ENCODE data around the gene F3.
A peak's percentile ranks its signal among the peaks of the same experiment; 100 is the strongest.

The F3 gene

DNA sequence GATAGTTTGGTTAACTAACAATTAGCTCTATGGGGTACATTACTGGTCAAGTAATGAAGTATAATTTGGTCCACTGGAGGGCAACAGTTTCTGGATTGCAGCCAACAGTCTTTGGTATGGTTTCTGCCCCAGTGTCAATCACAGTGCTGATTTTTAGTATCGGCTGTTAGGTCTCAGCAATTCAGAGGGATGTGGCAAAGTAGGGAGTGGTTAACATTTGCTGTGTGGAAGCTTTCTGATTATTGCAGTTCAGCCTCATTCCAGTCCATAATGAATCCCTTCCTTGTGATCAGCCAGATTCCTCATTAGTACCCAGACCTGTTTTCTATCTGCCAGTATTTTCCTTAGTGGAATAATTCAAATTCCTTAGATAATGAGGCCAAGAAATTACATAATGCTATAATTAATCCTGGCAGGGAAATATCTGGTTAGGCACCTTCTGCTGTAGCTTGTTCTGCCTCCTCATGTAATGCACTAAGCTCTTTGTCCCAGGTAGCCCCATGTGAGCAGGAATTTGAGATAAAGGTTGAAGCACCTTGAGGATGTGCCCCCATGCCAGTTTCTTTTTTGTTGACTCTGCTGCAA, 14.0 kb downstream of the F3 start:
- DNase-seq = peak in 1 of 2 experiments; percentile 41

DNA sequence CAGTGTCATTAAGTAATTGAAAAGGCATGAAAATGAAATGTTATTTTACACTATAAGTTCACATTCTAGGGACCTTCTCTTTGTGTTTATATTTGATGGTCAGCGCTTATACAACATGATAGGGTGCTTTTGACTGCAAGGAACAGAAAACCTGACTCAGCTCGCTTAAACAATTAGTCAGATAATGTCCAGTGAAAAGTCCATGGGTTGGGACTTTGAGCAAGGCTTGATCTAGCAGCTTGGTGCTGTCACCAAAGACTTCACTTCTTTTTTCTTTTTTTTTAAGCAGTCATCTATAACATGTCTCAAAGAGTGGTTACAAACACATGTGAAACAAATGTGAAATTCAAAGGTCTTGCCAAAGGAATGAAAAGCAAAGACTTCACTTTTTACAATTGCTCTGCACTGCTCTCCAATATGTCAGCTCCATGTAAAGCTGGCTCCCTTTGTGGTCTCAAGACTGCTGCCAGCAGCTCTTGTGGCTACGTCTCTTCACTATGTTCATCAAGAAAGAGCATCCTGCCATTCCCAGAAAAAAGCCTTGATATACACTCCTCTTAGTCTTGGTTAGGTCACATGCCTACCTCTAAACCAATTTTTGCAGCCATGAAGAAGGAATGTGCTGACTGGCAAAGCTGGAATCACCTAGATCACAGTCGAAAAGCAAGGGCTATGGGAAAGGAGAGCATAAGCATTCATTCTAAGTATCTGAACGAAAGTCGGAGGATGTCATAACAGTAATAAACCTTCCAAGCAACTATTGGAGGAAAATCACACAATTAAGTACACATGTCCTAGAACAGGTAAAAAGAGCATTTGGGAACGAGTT, 15.2 kb downstream of the F3 start:
- no peak for DNase-seq

DNA sequence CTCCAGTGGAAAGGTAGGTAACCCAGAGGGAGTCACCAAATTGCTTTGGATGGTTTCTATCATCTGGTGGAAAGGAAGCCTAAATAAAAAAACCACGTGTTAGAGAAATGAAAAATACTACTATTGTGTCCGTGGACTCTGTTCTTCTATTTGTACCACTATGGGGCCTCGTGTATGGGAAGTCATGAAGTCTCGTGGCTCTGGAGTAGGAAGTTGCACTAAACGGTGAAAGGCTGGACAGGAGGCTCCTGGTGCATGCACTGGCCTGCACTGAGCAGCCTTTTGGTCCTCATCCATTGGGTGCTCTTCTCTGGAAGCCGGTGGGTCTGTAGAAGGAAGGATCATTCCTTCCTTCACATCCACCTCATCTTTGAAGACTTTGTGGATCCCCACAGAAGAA, 17.0 kb downstream of the F3 start:
- DNase-seq = no peak

DNA sequence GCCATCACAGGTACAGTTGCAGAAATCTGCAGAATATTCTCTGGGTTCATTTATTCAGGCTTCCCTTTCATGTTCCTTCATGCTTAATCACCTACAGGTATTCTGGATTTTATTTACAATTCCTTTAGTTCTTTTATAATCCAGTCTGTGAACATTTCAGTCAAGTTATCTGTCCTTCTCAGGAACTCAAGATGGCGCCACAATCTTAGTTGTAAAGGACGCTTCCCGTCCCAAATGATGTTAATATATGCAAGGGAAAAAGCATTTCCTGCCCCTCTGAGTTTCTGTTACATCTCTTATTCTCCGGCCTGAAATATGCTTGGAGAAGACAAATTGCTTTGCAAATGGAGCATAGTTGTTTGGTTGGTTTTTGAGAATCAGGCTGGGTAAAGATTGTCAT, 19.3 kb downstream of the F3 start:
- peak in 1 of 2 experiments; percentile 41 for DNase-seq

DNA sequence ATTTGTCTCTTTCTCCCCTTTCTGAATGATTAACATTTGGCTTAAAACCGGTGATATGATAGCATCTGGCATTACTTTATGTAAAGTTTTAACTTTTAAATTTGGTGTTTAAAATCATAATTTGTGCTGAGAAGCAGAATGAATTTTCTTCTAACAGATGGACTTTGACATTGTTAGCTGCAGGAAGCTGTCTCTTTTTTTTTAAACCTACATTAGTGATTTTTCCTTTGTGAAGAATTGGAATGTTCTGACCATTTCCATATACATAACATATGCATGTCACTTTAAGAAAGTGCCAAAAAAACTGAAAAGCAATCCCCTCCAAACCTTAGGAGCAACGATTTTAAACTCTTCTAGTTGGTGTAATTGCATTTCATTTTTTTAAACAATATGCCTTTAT, 22.2 kb downstream of the F3 start:
- no peak for DNase-seq

DNA sequence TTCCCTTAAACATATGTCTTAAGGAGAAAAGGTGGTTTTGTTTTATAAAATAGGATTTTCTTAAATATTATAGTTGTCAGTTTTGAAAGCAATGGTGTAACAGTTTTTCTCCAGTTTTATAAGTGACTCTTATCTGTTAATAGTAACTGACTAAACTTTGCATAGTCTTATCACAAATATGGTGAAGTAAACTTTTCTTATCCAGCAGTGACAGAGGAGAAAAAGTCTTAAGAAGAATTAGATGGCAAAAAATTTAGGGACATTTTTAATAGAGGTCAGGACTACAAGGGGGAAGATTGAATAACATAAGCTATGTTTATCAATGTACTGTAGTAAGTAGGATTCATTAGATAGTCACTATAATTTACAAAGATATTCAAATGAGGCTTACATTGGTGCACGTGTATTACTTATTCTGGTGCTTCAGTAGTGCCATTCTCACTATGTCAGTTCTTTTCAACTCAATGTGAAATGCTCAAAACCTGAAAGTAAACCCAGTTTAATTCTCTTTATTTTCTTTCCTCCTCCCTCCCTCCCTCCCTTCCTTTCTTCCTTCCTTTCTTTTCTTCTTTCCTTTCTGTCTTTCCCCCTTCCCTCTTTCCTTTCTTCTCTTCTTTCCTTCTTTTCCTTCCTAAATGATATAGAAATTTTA, 26.1 kb downstream of the F3 start:
- DNase-seq = no peak

DNA sequence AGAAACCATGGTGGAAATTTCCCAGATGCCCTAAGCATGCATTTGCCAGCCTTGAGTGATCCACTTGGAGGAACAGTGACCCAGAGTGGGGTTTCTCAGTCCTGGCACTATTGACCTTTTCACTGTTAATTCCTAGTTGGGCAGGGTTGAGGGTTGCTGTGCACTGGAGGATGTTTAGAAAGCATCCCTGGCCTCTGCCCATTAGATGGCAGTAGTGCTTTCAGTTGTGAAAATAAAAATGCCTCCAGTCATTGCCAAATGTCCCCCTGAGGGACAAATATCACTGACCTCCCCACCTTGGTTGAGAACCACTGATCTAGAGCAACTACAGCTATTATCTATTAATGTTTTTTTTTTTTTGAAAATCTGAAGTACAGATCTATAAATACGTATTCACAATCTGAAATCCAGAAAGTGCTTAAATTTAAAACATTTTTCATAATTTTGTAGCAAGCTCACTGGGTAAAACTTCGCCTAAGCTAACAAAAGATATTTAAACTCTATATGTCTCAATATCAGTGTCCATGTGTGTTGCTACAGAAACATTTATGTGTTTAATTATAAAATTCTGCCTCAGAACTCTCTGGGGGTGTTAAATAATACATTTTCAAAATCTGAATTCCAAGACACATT, 27.3 kb downstream of the F3 start:
- DNase-seq = no peak

DNA sequence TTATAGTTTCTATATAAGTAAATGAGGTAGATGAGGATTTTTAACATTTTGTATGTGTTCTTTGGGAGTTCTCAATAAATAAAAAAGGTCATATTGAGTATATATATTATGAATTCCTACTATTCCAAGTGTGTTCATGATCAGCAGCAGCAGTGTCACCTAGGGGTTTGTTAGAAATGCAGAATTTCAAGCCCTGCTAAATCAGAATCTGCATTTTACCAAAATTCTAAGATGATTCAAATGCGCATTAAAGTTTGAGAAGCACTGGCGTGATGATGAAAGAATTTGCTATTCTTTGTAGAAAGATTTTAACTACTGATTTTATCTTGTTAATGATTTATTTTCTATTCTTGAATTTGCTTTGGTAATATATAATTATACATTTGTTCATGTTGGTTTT, 28.7 kb downstream of the F3 start:
- DNase-seq = no peak

DNA sequence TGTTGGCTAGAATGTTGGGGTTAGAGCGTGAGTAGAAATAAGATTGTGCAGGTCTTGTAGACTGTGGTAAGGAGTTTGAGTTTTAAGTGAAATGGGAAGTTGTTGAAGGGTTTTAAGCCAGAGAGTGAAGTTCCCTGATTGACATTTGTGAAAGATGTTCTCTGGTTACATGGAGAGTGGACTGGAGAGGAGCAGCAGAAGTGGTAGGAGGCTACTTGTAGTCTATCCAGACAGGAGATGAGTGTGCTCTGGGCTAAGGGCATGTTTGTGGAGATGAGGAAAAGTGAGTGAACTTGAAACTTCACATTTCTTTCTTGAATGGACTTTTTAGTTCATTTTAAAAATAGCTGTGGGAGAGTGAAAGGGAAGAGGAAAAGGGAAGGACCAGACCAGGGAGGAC, 37.0 kb downstream of the F3 start:
- no peak for DNase-seq

DNA sequence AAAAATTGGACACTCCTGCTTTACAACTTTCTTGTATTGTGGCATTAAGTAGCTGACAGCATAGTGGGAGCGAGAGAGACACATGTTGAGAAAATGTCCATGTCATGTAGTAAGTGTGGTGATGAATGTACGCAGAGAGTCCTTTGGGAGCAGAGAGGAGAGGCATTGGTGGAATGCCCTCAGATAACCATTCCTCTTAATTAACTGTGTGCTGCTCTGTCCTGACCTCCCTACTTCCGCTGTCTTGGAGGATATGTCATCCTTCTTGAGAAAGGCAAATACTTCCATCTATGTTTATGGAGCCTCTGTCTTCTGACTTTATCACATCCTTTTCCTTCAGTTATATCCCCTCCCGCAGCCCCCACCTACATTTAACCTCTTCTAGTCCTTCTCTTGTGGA, 38.4 kb downstream of the F3 start:
- DNase-seq = no peak

DNA sequence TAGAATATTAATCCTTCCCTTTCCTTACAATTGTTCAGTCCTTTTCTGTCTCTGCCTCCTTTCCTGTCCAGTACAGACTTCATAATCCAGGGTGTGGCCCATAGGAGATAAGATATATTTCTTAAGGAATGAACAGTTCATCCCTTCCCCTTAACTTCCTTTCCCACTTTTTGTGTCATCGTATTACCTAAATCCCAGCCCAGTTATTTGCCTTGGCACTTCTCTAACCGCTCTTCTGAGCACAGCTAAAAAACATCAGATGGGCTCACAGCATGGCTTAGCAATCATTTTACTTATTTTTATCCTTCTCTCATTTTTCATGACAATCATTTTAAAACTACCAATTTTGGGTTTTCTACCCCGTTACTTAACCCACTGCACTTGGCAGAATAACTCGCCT, 39.6 kb downstream of the F3 start:
- no peak for DNase-seq

DNA sequence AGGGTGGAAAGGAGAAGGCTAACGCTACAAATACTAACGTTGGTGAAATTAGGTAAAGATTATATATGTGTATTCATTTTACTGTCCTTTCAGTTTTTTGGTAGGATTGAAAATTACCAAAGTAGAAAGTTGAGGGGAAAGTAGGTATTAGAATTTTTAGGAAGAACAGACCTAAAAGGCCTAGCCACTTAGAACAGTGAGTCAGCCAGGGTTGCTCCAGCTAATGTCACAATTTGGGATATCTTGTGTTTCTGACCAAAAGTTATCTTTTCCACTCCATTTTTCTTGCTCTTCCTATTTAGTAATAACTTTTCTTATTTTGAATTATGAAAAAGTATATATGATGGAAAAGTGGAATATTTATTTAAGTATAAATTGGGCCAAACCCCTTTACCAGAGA, 40.1 kb downstream of the F3 start:
- DNase-seq = no peak

DNA sequence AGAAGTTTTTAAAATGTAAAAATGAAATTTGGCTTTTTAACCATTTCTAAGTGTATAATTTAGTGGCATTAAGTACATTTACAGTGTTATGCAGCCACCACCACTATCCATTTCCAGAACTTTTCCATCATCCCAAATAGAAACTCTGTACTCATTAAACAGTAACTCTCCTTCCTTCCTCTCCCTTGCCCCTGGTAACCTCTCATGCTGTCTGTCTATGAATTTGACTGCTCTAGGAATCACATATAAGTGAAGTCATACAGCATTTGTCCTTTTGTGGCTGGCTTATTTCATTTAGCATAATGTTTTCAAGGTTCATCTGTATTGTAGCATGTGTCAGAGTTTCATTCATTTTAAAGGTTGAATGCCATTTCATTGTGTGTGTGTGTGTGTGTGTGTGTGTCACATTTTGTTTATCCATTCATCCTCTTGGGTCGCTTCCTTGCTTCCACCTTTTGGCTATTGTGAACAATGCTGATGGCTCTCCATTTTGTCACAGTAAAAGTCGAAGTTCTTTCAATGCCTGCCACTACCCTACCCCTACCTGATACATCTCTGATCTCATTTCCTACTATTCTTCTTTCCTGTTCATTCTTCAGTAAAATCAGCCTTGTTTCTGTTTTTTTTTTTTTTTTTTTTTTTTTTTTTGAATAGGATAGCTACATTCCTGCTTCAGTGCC, 45.3 kb downstream of the F3 start:
- DNase-seq = no peak

DNA sequence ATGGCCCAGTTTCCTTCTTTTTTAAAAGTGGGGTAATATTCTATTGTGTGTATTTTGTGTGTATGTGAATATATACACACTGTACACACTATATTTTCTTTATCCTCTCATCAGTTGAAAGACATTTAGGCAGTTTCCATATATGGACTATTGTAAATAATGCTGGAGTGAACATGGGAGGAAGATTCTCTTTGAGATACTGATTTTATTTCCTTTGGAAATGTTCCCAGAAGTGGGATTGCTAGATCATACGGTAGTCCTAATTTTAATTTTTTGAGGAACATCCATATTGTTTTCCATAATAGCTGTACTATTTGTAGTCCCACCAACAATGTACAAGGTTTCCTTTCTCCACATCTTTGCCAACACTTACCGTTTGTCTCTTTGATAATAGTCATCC, 51.0 kb downstream of the F3 start:
- DNase-seq = no peak

DNA sequence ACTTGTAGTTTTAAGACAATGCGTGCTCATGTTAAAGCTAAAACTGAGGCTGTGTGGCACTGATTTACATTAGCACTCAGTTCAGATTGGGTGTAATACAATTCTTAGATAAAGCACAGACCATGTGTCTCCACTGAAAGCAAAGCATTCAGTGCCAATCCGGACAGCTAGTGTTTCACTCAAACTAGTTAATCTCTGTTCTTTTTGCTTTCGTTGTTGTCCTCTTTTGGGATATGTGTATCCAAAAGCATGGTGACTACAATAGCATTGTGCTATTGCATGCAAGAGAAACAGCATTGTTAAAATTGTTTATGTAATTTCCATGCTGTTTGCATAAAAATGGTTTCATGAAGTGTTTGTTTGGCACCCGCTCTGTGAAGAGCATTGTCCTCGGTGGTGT, 54.6 kb downstream of the F3 start:
- DNase-seq = no peak

DNA sequence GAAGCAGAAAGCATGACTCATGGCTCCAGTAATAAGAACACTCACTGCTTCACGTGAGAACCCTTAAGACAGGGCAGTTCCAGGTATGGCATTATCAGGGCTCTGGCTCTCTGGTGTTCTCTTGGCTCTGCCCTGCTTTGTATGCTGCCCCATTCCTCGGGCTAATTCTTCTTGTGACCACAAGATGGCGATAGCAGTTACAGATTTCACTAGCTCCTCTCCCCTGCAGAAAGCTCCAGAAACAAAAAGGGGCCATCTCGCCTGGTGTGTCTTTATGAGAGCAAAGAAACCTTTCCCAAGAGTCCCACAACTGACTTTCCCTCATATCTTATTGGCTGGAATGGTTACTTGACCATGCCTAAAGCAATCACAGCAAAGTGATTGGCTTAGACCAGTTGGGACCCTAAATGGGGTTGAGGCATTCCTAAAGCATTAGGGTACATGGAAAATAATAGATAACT, 60.1 kb downstream of the F3 start:
- peak; percentile 48 to 73 for DNase-seq

DNA sequence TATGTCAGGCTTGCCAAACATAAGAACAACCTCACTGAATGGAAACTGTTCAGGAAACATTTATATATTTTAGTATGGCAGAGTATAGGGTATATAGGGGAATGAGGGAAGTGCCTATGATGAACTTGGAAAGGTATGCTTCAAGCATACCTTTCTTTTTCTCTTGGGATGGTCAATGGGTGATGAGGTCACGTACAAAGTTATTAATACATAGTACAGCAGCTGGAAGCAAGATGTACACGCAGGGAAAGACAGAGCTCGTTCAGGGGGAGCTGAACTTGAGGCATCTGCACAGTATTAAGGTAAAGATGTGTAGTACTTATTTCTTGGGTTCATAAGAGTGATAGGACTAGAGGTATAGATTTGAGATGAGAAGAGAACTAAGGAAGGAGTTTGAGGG, 61.9 kb downstream of the F3 start:
- no peak for DNase-seq

Measured in NCI-H446 (cell line).